Peyer's patch (tissue), 4 donors: ENCODE results near the gene P2RY10.

ENCODE experiments used
- POLR2A ChIP-seq, 2 donors: fragments of 450-650 bp; IDR thresholded peaks; one replicate each; pipeline ENCODE4 v1.5.1; 2017; ENCODE audit warnings: antibody characterized with exemption in 2 of 2, mild to moderate bottlenecking in 2 of 2, moderate library complexity in 2 of 2
- TF ChIP-seq, protein P1 (sequence below), 6 experiments: fragments of 450-650 bp in 4 of 6; fragments of 200-600 bp in 2 of 6; sonication (generic) in 1 of 6; IDR thresholded peaks; one replicate each; pipeline ENCODE4 v1.5.1; 2017 to 2019; ENCODE audit warnings: antibody characterized with exemption in 6 of 6, mild to moderate bottlenecking in 3 of 6, moderate library complexity in 1 of 6

DNA sequence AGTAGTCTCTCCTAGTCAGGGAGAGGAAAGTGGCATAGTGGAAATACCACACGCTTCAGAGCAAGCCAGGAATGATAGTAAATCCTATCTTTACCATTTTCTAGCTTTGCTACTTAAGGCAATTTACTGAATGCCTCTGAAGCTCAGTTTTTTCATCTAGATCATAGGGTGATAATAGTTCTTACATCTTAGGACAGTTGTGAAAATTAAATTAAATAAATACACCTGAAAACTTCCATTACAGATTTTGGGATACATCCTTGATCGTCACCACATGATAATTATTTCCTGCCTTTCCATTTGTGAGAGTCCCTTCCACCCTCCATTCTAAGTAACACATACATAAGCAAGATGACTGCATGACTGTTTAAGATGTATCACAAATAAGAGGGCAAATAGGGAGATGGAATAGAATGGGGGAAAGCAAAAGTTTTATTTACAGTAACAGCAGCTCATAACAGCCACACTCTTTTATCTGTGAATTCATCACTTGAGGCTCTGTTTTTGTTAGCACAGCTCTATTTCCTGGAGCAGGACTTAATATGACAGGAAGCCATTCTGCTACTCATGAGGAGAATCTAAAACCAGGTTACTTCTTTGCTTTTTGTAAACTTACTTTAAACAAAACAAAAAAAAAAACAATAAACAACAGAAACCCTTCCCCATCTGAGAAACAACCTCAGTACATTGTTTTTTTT, 13.4 kb downstream of the P2RY10 start:
- TF ChIP-seq, protein P1, sequence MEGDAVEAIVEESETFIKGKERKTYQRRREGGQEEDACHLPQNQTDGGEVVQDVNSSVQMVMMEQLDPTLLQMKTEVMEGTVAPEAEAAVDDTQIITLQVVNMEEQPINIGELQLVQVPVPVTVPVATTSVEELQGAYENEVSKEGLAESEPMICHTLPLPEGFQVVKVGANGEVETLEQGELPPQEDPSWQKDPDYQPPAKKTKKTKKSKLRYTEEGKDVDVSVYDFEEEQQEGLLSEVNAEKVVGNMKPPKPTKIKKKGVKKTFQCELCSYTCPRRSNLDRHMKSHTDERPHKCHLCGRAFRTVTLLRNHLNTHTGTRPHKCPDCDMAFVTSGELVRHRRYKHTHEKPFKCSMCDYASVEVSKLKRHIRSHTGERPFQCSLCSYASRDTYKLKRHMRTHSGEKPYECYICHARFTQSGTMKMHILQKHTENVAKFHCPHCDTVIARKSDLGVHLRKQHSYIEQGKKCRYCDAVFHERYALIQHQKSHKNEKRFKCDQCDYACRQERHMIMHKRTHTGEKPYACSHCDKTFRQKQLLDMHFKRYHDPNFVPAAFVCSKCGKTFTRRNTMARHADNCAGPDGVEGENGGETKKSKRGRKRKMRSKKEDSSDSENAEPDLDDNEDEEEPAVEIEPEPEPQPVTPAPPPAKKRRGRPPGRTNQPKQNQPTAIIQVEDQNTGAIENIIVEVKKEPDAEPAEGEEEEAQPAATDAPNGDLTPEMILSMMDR (IDR thresholded peaks at IDR 0.05): no peak
- TF ChIP-seq POLR2A (IDR thresholded peaks at IDR 0.05): no peak
